GM23338 (cell line): ENCODE results near the gene UBLCP1. TPM values are rescaled to one million over a fixed set of nuclear protein-coding genes. Genes with fewer than 3 reads are reported as not detected.

Experiments used
- ATAC-seq: fragments of 200-7000 bp; cut with Tn5 transposase; 3 replicates; pipeline ENCODE4 v1.9.1; 2020
- DNase-seq: peaks from one replicate; pipeline ENCODE4 v3.0.0-alpha.2; 2015; ENCODE audit warnings: low spot score
- H2AFZ ChIP-seq: fragments of 200-600 bp; sonication (generic); 2 replicates; pipeline ENCODE4 v1.8.0; 2016; ENCODE audit warnings: antibody characterized with exemption, mild to moderate bottlenecking, moderate library complexity
- H3F3A ChIP-seq: fragments of 200-600 bp; sonication (generic); replicated peaks from 2 replicates; pipeline ENCODE4 v1.8.0; 2017; ENCODE audit warnings: antibody characterized with exemption, mixed run types, low read depth
- H3K27ac ChIP-seq: fragments of 200-600 bp; sonication (generic); 2 replicates; pipeline ENCODE4 v1.6.1; 2016; ENCODE audit warnings: low read depth
- H3K27me3 ChIP-seq: fragments of 200-600 bp; sonication (generic); 2 replicates; pipeline ENCODE4 v1.8.0; 2016; ENCODE audit warnings: mild to moderate bottlenecking, mixed run types, moderate library complexity; ENCODE audit not compliant: insufficient read depth
- H3K36me3 ChIP-seq: fragments of 200-600 bp; sonication (generic); 2 replicates; pipeline ENCODE4 v1.8.0; 2016; ENCODE audit warnings: mild to moderate bottlenecking; ENCODE audit not compliant: insufficient read depth
- H3K4me1 ChIP-seq: fragments of 200-600 bp; sonication (generic); 2 replicates; pipeline ENCODE4 v1.8.0; 2016; ENCODE audit warnings: mild to moderate bottlenecking, moderate library complexity; ENCODE audit not compliant: insufficient read depth
- H3K4me2 ChIP-seq: fragments of 200-600 bp; sonication (generic); 2 replicates; pipeline ENCODE4 v1.7.1; 2017; ENCODE audit warnings: mixed run types
- H3K4me3 ChIP-seq: fragments of 200-600 bp; sonication (generic); 2 replicates; pipeline ENCODE4 v1.6.1; 2016; ENCODE audit warnings: mixed run types
- H3K79me2 ChIP-seq: fragments of 200-600 bp; sonication (generic); replicated peaks from 2 replicates; pipeline ENCODE4 v1.8.0; 2017; ENCODE audit warnings: mild to moderate bottlenecking; ENCODE audit not compliant: insufficient read depth
- H3K9me2 ChIP-seq: fragments of 200-600 bp; sonication (generic); 2 replicates; pipeline ENCODE4 v1.8.0; 2017; ENCODE audit not compliant: insufficient read depth
- H4K20me1 ChIP-seq: fragments of 200-600 bp; sonication (generic); replicated peaks from 2 replicates; pipeline ENCODE4 v1.8.0; 2017; ENCODE audit warnings: mild to moderate bottlenecking; ENCODE audit not compliant: insufficient read depth
- H3K27ac Mint-ChIP-seq: 2 replicates; pipeline ENCODE4 v1.8.0; 2020; ENCODE audit warnings: inconsistent platforms, mild to moderate bottlenecking, moderate library complexity, mixed read lengths
- H3K27me3 Mint-ChIP-seq: 3 replicates; pipeline ENCODE4 v1.8.0; 2022; ENCODE audit warnings: low read depth, mild to moderate bottlenecking, moderate library complexity, mixed read lengths, inconsistent platforms; ENCODE audit not compliant: insufficient read depth, poor library complexity
- H3K36me3 Mint-ChIP-seq: 3 replicates; pipeline ENCODE4 v1.8.0; 2021; ENCODE audit warnings: low read depth, mild to moderate bottlenecking, inconsistent platforms, moderate library complexity, mixed read lengths
- H3K4me1 Mint-ChIP-seq: 3 replicates; pipeline ENCODE4 v1.8.0; 2020; ENCODE audit warnings: mild to moderate bottlenecking, inconsistent platforms, mixed read lengths
- H3K4me3 Mint-ChIP-seq: 3 replicates; pipeline ENCODE4 v1.8.0; 2021; ENCODE audit warnings: moderate library complexity, mild to moderate bottlenecking, inconsistent platforms, mixed read lengths
- H3K9me3 Mint-ChIP-seq: 3 replicates; pipeline ENCODE4 v1.8.0; 2020; ENCODE audit warnings: moderate library complexity, mild to moderate bottlenecking, inconsistent platforms, mixed read lengths
- CREB1 ChIP-seq: fragments of 250-450 bp; sonication (Bioruptor Pico); IDR thresholded peaks from 2 replicates; pipeline ENCODE4 v1.5.0; 2020; ENCODE audit warnings: low read depth, mild to moderate bottlenecking, moderate library complexity
- EZH2 ChIP-seq: fragments of 200-600 bp; sonication (generic); IDR thresholded peaks from one replicate; pipeline ENCODE4 v1.8.0; 2017; ENCODE audit warnings: antibody characterized with exemption, mild to moderate bottlenecking, low read depth; ENCODE audit not compliant: unreplicated experiment
- EZH2phosphoT487 ChIP-seq: fragments of 200-600 bp; sonication (generic); IDR thresholded peaks from one replicate; pipeline ENCODE4 v1.8.1; 2018; ENCODE audit warnings: antibody characterized with exemption; ENCODE audit not compliant: unreplicated experiment
- JUNB ChIP-seq: IDR thresholded peaks from one replicate; pipeline ENCODE4 v1.6.1; 2016; ENCODE audit warnings: antibody characterized with exemption; ENCODE audit not compliant: unreplicated experiment
- NANOG ChIP-seq: IDR thresholded peaks from 2 replicates; pipeline ENCODE4 v1.6.1; 2016; ENCODE audit warnings: antibody characterized with exemption, borderline replicate concordance
- STAT1 ChIP-seq: IDR thresholded peaks from one replicate; pipeline ENCODE4 v1.6.1; 2016; ENCODE audit warnings: antibody characterized with exemption; ENCODE audit not compliant: unreplicated experiment
- ZNF114 ChIP-seq: fragments of 250-450 bp; sonication (Bioruptor Pico); IDR thresholded peaks from 2 replicates; pipeline ENCODE4 v1.5.0; 2020; ENCODE audit warnings: mild to moderate bottlenecking, moderate library complexity
- ZNF331 ChIP-seq: fragments of 250-450 bp; sonication (Bioruptor Pico); IDR thresholded peaks from 2 replicates; pipeline ENCODE4 v1.5.0; 2020; ENCODE audit warnings: low read depth, mild to moderate bottlenecking, moderate library complexity
- polyA plus RNA-seq: library from polyadenylated mRNA; unstranded; fragments of >200 nt; fragmentation: Nextera tagmentation; extraction: Ambion mirVana; gene quantifications from 2 replicates; pipeline ENCODE4 v1.2.1, GENCODE V29; 2016
- total RNA-seq: library from RNA; depleted of rRNA; stranded (reverse); fragments of >200 nt; shearing (Covaris generic); gene quantifications from 2 replicates; pipeline ENCODE4 v1.2.3, GENCODE V29; 2014
- TF ChIP-seq, protein P1 (sequence below), 2 experiments: fragments of 200-600 bp in 1 of 2; sonication (generic) in 1 of 2; conservative IDR thresholded peaks; 2 replicates each; pipeline versions ENCODE4 v1.5.1 to v1.6.1; 2016 to 2017; ENCODE audit warnings: antibody characterized with exemption in 2 of 2, low read depth in 2 of 2, mild to moderate bottlenecking in 2 of 2, moderate library complexity in 1 of 2
- TF ChIP-seq, protein P2 (sequence below): fragments of 250-450 bp; sonication (Bioruptor Pico); IDR thresholded peaks from 2 replicates; pipeline ENCODE4 v1.5.0; 2020; ENCODE audit warnings: mild to moderate bottlenecking, moderate library complexity

Gene UBLCP1
- total and polyA plus RNA-seq, 2 experiments from 2014 or later = 45.0 to 56.1 TPM

DNA sequence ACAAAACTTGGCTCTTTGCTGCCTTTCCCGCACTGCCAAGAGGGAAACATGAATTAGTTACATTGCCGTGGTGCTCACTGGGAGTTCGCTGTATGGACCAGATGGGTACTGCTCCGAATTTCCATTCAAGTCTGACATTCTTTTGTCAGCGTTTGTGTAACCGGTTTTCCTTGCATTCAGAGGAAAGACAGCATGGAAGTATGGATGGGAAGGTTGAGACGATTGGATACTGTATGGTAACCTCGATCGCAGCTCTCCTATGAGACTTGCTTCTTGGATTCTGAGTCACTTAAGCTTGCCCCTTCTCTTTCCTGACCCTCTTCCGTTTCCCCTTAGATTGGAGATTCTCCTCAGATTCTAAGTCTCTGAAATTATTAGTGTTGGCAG is 625 bp upstream of the UBLCP1 start:
- peaks cover 8% of the 10 kb centered on the region for H3K4me1 Mint-ChIP-seq
- Histone ChIP-seq H3K4me3 (peak overlapping the region; percentile 82), H3K9me2 (no peaks in the 10 kb centered on the region), H3F3A (no peaks in the 10 kb centered on the region), H3K36me3 (no peaks in the 10 kb centered on the region), H3K79me2 (peaks cover 32% of the 10 kb centered on the region), H3K27me3 (peaks cover 4% of the 10 kb centered on the region; the same call in 1 of the 2 replicates), H3K4me2 (peak overlapping the region; percentile 99), H4K20me1 (no peaks in the 10 kb centered on the region; the same call in 1 of the 2 replicates), H3K4me1 (peaks cover 4% of the 10 kb centered on the region; the same call in 1 of the 2 replicates), H3K27ac (peak overlapping the region; percentile 93), H2AFZ (peak overlapping the region; percentile 94; the same call in 1 of the 2 replicates)
- ATAC-seq = peak; percentile 32
- peak overlapping the region; percentile 94 for H3K4me3 Mint-ChIP-seq
- peak overlapping the region; percentile 97 for H3K27ac Mint-ChIP-seq
- H3K27me3 Mint-ChIP-seq = peaks cover 3% of the 10 kb centered on the region
- peak; percentile 51 for DNase-seq
- no peak for TF ChIP-seq JUNB
- TF ChIP-seq, protein P1, sequence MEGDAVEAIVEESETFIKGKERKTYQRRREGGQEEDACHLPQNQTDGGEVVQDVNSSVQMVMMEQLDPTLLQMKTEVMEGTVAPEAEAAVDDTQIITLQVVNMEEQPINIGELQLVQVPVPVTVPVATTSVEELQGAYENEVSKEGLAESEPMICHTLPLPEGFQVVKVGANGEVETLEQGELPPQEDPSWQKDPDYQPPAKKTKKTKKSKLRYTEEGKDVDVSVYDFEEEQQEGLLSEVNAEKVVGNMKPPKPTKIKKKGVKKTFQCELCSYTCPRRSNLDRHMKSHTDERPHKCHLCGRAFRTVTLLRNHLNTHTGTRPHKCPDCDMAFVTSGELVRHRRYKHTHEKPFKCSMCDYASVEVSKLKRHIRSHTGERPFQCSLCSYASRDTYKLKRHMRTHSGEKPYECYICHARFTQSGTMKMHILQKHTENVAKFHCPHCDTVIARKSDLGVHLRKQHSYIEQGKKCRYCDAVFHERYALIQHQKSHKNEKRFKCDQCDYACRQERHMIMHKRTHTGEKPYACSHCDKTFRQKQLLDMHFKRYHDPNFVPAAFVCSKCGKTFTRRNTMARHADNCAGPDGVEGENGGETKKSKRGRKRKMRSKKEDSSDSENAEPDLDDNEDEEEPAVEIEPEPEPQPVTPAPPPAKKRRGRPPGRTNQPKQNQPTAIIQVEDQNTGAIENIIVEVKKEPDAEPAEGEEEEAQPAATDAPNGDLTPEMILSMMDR (conservative IDR thresholded peaks at IDR 0.05; ENCODE audit: low read depth in 2 of 2) = no peak
- TF ChIP-seq STAT1 = no peak
- no peak for TF ChIP-seq NANOG
- TF ChIP-seq EZH2 = no peak
- TF ChIP-seq CREB1 = no peak
- TF ChIP-seq, protein P2, sequence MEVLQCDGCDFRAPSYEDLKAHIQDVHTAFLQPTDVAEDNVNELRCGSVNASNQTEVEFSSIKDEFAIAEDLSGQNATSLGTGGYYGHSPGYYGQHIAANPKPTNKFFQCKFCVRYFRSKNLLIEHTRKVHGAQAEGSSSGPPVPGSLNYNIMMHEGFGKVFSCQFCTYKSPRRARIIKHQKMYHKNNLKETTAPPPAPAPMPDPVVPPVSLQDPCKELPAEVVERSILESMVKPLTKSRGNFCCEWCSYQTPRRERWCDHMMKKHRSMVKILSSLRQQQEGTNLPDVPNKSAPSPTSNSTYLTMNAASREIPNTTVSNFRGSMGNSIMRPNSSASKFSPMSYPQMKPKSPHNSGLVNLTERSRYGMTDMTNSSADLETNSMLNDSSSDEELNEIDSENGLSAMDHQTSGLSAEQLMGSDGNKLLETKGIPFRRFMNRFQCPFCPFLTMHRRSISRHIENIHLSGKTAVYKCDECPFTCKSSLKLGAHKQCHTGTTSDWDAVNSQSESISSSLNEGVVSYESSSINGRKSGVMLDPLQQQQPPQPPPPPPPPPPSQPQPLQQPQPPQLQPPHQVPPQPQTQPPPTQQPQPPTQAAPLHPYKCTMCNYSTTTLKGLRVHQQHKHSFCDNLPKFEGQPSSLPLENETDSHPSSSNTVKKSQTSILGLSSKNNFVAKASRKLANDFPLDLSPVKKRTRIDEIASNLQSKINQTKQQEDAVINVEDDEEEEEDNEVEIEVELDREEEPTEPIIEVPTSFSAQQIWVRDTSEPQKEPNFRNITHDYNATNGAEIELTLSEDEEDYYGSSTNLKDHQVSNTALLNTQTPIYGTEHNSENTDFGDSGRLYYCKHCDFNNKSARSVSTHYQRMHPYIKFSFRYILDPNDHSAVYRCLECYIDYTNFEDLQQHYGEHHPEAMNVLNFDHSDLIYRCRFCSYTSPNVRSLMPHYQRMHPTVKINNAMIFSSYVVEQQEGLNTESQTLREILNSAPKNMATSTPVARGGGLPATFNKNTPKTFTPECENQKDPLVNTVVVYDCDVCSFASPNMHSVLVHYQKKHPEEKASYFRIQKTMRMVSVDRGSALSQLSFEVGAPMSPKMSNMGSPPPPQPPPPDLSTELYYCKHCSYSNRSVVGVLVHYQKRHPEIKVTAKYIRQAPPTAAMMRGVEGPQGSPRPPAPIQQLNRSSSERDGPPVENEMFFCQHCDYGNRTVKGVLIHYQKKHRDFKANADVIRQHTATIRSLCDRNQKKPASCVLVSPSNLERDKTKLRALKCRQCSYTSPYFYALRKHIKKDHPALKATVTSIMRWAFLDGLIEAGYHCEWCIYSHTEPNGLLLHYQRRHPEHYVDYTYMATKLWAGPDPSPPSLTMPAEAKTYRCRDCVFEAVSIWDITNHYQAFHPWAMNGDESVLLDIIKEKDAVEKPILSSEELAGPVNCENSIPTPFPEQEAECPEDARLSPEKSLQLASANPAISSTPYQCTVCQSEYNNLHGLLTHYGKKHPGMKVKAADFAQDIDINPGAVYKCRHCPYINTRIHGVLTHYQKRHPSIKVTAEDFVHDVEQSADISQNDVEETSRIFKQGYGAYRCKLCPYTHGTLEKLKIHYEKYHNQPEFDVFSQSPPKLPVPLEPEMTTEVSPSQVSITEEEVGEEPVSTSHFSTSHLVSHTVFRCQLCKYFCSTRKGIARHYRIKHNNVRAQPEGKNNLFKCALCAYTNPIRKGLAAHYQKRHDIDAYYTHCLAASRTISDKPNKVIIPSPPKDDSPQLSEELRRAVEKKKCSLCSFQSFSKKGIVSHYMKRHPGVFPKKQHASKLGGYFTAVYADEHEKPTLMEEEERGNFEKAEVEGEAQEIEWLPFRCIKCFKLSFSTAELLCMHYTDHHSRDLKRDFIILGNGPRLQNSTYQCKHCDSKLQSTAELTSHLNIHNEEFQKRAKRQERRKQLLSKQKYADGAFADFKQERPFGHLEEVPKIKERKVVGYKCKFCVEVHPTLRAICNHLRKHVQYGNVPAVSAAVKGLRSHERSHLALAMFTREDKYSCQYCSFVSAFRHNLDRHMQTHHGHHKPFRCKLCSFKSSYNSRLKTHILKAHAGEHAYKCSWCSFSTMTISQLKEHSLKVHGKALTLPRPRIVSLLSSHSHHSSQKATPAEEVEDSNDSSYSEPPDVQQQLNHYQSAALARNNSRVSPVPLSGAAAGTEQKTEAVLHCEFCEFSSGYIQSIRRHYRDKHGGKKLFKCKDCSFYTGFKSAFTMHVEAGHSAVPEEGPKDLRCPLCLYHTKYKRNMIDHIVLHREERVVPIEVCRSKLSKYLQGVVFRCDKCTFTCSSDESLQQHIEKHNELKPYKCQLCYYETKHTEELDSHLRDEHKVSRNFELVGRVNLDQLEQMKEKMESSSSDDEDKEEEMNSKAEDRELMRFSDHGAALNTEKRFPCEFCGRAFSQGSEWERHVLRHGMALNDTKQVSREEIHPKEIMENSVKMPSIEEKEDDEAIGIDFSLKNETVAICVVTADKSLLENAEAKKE (CRISPR knock-in tag) = no peak
- no peak for TF ChIP-seq EZH2phosphoT487
- TF ChIP-seq ZNF331 (CRISPR knock-in tag) = no peak
- TF ChIP-seq ZNF114 (CRISPR knock-in tag) = no peak
- peaks cover 22% of the 10 kb centered on the region for H3K36me3 Mint-ChIP-seq
- H3K9me3 Mint-ChIP-seq = peaks cover 6% of the 10 kb centered on the region
